GM12891 (cell line): Measurements from ENCODE around the gene ADARB1.

Experiments used
- DNase-seq: peaks from one replicate; pipeline ENCODE4 v3.0.0; 2011; ENCODE audit warnings: low spot score; ENCODE audit not compliant: insufficient read length
- FAIRE-seq: peaks from 2 replicates; lab custom pipeline; 2011; peaks lifted over from hg19 to GRCh38; lab: Jason Lieb, UNC
- PAX5 ChIP-seq: IDR thresholded peaks from 2 replicates; pipeline ENCODE4 v1.6.1; 2011; ENCODE audit warnings: low read length, moderate library complexity, mild to moderate bottlenecking; ENCODE audit not compliant: insufficient read depth, severe bottlenecking
- POLR2A ChIP-seq: IDR thresholded peaks from 2 replicates; pipeline ENCODE4 v1.6.1; 2011; ENCODE audit warnings: low read depth, low read length, control low read depth
- POLR2AphosphoS5 ChIP-seq: IDR thresholded peaks from 2 replicates; pipeline ENCODE4 v1.6.1; 2011; ENCODE audit warnings: low read depth, low read length, control low read depth
- POU2F2 ChIP-seq: IDR thresholded peaks from 2 replicates; pipeline ENCODE4 v1.6.1; 2011; ENCODE audit warnings: low read depth, mild to moderate bottlenecking, control low read depth, low read length, moderate library complexity
- SPI1 ChIP-seq: IDR thresholded peaks from 2 replicates; pipeline ENCODE4 v1.6.1; 2011; ENCODE audit warnings: low read depth, low read length, control low read depth
- TAF1 ChIP-seq: IDR thresholded peaks from 2 replicates; pipeline ENCODE4 v1.6.1; 2011; ENCODE audit warnings: low read depth, low read length, control low read depth

ADARB1 gene

GRCh38 chr21:45054227-45054926, 20.0 kb upstream of the ADARB1 start:
- DNase-seq (no peak), FAIRE-seq (no peak)
- TF ChIP-seq SPI1 (no peak), POLR2A (no peak), POLR2AphosphoS5 (no peak), TAF1 (no peak), POU2F2 (no peak), PAX5 (no peak)

GRCh38 chr21:45054927-45055612, 19.3 kb upstream of the ADARB1 start:
- DNase-seq (no peak), FAIRE-seq (no peak)
- TF ChIP-seq TAF1 (no peak), POLR2AphosphoS5 (no peak), SPI1 (no peak), POU2F2 (no peak), POLR2A (no peak), PAX5 (no peak)

GRCh38 chr21:45055861-45056260, 18.5 kb upstream of the ADARB1 start:
- no peak for FAIRE-seq
- DNase-seq = no peak
- no peak for TF ChIP-seq POLR2A
- TF ChIP-seq POLR2AphosphoS5 = no peak
- TF ChIP-seq TAF1 = no peak
- no peak for TF ChIP-seq PAX5
- TF ChIP-seq SPI1 = no peak
- no peak for TF ChIP-seq POU2F2

GRCh38 chr21:45056296-45056904, 18.0 kb upstream of the ADARB1 start:
- DNase-seq (no peak), FAIRE-seq (no peak)
- TF ChIP-seq PAX5 (no peak), POU2F2 (no peak), TAF1 (no peak), POLR2A (no peak), SPI1 (no peak), POLR2AphosphoS5 (no peak)

- DNase-seq (no peak), FAIRE-seq (no peak)
- TF ChIP-seq TAF1 = no peak
These were observed 17.3 kb upstream of the ADARB1 start for GRCh38 chr21:45056917-45057560.

GRCh38 chr21:45057886-45058285, 16.5 kb upstream of the ADARB1 start:
- no peak for FAIRE-seq
- no peak for DNase-seq
- no peak for TF ChIP-seq TAF1
- no peak for TF ChIP-seq PAX5
- no peak for TF ChIP-seq POLR2A
- TF ChIP-seq POU2F2 = no peak
- no peak for TF ChIP-seq SPI1
- TF ChIP-seq POLR2AphosphoS5 = no peak

GRCh38 chr21:45059121-45059520, 15.3 kb upstream of the ADARB1 start:
- FAIRE-seq (no peak), DNase-seq (no peak)
- TF ChIP-seq PAX5 (no peak), TAF1 (no peak), POLR2A (no peak), POLR2AphosphoS5 (no peak), SPI1 (no peak), POU2F2 (no peak)

- no peak for FAIRE-seq
- DNase-seq = no peak
These were observed 14.3 kb upstream of the ADARB1 start for GRCh38 chr21:45060089-45060488.

GRCh38 chr21:45060675-45061311, 13.6 kb upstream of the ADARB1 start:
- no peak for TF ChIP-seq SPI1
- no peak for TF ChIP-seq POLR2A
- TF ChIP-seq POLR2AphosphoS5 = no peak
- TF ChIP-seq PAX5 = no peak
- no peak for TF ChIP-seq POU2F2
- no peak for TF ChIP-seq TAF1
- DNase-seq (no peak), FAIRE-seq (no peak)

More at GRCh38 chr21:45060089-45060488, 14.3 kb upstream of the ADARB1 start:
- TF ChIP-seq POU2F2 (no peak), POLR2AphosphoS5 (no peak), PAX5 (no peak), TAF1 (no peak), POLR2A (no peak), SPI1 (no peak)

- DNase-seq = no peak
These were observed 10.3 kb upstream of the ADARB1 start for GRCh38 chr21:45064091-45064490.

More at GRCh38 chr21:45064091-45064490, 10.3 kb upstream of the ADARB1 start:
- FAIRE-seq = no peak
- TF ChIP-seq SPI1 (no peak), POLR2AphosphoS5 (no peak), POU2F2 (no peak), TAF1 (no peak), POLR2A (no peak), PAX5 (no peak)
